Stimulated activated CD8-positive, alpha-beta memory T cell treated with anti-CD3 and anti-CD28 coated beads, Interleukin-12 subunit alpha, Interleukin-12 subunit beta, amount 100 ng/mL, for 1 hour (primary cell): Measurements from ENCODE around the gene HELT.
A peak's percentile ranks its signal among the peaks of the same experiment; 100 is the strongest.
"Not testable (repeated sequence)": the region's sequence is repeated elsewhere in the genome, so short reads cannot be mapped to it uniquely, and the experiment has no call there.

Experiments used
- DNase-seq: peaks from one replicate; pipeline ENCODE4 v3.0.0-alpha.2; 2020; ENCODE audit warnings: low read depth

The HELT gene

DNA sequence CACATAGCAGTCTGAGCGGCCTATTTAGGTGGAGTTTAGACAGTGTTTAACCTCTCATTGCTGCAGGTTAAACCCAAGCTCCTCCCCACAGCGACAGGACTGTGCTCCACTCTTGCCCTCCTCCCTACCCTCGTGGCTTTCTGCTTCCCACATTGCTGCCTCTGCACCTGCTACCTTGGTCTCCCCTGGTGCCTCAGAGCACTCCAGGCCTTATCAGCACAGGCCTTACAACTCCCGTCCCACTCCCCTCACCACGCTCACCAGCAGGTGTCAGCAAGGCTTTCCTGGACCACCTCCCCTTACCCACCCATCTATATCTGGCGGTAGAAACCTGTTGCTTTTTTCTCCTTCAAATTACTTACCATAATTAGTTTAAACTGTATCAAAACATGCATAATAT is 18.6 kb downstream of the HELT start:
- no peak for DNase-seq

DNA sequence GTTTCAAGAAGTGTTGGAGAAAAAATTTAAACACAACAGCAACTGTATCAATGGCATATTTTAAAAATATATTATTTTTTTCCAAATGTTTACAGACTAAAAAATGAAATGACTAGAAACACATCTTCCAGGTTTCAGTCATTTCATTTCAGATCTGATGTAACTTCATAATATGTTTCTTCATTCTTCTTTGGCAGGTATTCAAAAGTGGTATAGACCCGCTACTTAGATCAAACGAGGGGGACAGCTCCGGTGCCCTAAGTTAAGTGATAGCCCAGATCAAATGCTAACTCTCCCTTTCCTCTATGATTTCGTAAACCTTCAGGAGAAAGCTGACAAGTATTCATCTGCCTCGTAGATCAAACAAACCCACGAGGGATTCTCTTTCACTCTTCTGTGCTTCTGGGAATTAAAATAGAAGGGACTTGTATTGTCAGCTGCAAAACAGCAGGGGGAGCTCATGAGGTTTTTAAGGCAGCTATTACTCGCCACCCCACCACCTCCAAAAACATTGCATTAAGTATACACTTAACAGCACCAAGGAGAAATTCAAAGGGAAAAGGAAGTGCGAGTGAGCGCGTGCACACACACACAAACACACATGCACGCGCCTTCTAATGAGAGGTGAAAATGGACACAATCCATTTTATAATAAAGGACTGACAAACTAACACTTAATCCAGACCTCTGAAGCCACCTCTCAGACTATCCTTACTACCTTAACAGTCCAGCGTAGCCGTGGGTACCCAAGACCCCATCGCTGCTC is 21.4 kb downstream of the HELT start:
- DNase-seq = peak; percentile 23

DNA sequence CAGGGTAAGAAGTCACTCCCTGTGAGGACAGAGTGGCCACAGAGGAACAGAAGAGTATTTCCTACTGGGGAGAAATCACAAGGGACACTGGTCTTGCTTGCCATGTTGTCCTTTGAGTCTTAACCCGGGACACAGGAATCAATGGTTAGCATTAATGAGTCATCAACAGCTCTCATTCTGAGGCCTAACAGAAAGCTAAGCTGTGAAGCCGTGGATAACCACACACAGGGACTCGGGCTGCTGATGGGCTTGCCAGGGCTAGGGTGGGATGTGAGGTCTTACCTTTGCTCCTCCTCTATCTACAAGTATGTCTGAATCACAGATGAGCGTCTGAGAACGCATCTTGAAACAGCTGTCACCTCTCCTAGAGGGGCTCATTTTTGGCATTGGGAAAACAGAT is 22.2 kb downstream of the HELT start:
- no peak for DNase-seq

DNA sequence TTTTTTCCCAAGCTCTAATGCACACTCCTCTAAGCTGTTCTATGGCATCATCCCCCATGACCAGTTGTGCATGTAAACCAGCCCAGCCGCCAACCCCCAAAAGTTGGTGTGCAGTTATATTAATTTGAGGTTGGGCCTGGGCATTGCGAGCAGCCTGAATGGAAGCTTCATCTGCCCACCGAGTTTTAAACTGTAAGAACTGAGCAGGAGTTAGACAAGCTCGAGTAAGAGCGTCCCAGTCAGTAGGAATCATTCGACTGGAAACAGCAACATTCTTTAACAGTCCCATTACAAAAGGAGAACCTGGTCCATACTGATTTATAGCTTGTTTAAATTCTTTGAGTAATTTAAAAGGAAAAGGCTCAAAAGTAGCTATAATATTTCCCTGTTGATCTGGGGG is 32.0 kb downstream of the HELT start:
- DNase-seq = not testable (repeated sequence)

DNA sequence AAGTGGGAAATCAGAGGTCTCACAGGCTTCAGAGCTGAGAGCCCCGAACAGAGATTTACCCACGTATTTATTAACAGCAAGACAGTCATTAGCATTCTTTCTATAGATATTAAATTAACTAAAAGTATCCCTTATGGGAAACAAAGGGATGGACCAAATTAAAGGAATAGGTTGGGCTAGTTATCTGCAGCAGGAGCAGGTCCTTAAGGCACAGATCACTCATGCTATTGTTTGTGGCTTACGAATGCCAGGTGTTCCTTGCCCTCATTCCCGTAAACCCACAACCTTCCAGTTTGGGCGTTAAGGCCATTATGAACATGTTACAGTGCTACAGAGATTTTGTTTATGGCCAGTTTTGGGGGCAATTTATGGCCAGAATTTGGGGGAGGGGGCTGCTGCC is 33.0 kb downstream of the HELT start:
- DNase-seq = not testable (repeated sequence)

DNA sequence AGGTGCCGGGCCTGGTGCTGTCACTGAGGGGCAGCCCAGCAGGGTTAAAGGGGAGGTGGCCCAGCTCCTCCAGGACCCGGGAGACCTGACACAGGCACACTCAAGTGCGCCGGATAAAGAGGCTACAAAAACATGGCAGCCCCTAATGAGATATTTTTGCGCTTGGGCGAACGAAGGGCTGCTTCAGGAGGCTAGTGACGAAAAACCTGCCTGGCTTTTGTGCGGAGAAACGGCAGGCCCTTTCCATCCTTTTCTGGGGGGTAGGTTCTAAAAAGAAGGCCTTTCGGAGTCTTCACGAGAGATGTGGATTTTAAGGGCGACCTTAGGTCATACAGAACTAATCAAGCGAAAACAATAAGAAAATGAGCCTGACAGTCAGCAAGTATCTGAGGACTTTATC is 35.5 kb downstream of the HELT start:
- DNase-seq = no peak

DNA sequence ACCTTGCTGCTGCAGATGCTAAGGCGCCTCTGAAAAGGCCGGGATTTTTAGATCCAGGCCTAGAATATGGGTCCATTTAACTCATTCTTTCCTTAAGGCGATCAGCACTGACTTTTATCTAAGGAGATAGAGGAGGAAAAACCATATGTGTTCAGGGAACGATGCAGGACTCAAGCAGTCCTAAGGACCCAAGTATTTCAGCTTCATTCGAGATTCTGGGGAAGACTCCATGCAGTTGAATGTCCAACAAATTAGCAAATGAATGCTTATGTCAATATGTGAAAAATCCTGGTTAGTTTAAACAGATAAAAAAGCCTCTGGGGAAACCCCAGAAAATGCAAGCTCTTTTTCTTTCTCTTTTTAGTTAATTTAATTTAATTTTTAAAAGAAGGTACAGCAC is 36.0 kb downstream of the HELT start:
- no peak for DNase-seq

DNA sequence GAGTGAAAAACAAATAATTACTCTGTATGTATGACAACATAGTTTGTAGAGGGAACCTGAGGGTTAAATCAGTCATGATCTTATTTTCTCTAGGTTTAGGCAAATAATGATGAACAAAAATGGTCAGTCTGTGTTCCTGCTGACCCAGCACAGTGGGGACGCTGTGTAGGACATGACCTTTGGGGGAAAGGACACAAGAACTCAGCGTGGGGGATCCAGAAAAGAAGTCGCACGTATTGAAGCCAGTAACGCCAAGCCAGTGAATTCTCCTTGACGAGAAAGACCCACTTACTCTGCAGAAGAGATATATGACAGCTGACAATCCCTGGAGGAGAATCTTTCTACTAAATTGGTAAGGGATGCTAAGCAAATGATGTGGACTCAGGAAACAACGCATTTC is 36.6 kb downstream of the HELT start:
- DNase-seq = no peak

DNA sequence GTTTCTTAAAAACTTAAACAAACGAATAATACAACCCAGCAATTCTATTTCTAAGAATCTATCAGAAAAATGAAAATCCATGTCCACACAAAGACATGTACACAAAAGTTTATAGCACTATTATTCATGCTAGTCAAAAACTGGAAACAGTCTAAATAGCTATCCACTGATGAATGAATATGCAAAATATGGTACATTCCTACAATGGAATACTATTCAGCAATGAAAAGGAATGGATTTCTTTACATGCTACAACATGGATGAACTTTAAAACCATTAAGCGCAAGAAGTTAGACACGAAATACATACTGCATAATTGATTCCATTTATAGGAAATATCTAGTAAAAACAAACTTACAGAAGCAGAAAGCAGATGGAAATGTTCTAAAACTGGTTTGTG is 43.3 kb downstream of the HELT start:
- no peak for DNase-seq

DNA sequence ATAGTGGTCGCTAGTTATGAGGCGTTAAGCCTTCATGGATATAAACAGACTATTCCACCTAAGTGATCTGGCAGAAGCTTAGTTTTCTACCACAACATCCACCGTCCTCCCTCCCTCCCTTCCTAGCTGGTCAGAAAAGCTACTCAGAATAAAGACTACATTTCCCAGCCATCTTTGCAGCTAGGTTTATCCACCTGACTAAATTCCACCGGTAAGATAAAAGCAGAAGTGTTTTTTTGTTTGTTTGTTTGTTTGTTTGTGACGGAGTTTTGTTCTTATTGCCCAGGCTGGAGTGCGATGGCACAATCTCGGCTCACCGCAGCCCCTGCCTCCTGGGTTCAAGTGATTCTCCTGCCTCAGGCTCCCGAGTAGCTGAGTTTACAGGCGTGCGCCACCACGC is 44.3 kb downstream of the HELT start:
- DNase-seq = no peak

DNA sequence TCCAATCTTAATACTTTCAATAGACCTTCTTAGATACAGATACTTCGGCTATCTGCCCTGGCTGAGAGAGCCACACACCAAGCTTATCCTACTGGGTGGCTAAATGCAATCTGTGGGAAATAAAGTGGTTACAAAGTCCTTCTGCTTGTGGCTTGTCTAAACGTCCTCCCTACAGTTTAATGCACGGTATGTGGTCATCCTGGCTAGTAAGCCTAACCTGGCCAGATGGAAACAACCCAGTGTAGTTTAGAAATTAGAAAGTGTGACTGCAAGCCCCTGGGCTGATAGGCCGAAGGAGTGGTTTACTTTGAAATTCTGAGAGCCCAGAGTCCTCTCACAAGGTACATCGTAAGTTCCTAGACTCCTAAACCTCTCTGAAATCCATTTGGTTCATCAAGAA is 47.9 kb downstream of the HELT start:
- DNase-seq = no peak

DNA sequence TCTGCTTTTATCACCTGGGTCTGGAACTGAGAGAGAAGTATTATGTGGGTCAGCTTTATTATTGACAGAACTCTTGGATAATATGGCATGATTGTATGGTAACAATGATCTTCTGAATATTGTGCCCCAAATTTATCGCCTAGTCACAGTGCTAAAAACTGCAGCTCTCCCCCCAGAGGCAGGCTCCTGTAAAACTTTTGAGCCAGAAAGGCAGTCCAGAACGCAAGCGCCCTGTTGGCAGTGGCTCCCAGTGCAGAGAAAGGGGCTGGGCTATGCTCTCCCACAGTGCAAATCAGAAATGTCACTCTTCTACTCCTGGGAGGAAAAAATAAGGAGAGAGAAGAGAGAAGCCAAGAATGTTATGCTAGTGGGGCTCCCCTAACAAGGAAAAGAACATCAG is 50.5 kb downstream of the HELT start:
- no peak for DNase-seq
